ENCODE data around the gene FN3K. TPM values are rescaled to one million over a fixed set of nuclear protein-coding genes. Genes with fewer than 3 reads are reported as not detected.

FN3K gene
- total RNA-seq, 1 experiment from 2014 or later = 1.6 TPM

GRCh38 chr17:82795615-82796014, 60.2 kb downstream of the FN3K start:
- DNase-seq (ENCODE audit: low spot score) = no peak

- DNase-seq (ENCODE audit: low spot score) = no peak
Measured at GRCh38 chr17:82797061-82797460, 61.6 kb downstream of the FN3K start.

GRCh38 chr17:82798752-82799151, 63.3 kb downstream of the FN3K start:
- DNase-seq (ENCODE audit: low spot score) = no peak

GRCh38 chr17:82799591-82799990, 64.2 kb downstream of the FN3K start:
- no peak for DNase-seq (ENCODE audit: low spot score)

Other genes with a start within 250 kb of the FN3K start
- 52.8 and 58.1 TPM in 2 replicates for gene FOXK2, start 215.9 kb upstream of the FN3K start, total RNA-seq (2014; rRNA removed; shearing (Covaris generic))
- gene WDR45B, start 87.2 kb upstream of the FN3K start, total RNA-seq (2014; rRNA removed; shearing (Covaris generic)) = 89.3 and 101 TPM in 2 replicates
- gene RAB40B, start 36.9 kb upstream of the FN3K start, total RNA-seq (2014; rRNA removed; shearing (Covaris generic)) = 37.9 and 38.9 TPM in 2 replicates
- 24.2 and 25.9 TPM in 2 replicates for gene FN3KRP, start 18.9 kb upstream of the FN3K start, total RNA-seq (2014; rRNA removed; shearing (Covaris generic))
- 60.0 and 72.0 TPM in 2 replicates for gene TBCD, start 16.4 kb downstream of the FN3K start, total RNA-seq (2014; rRNA removed; shearing (Covaris generic))
- 0.05 TPM in 1 of 2 replicates, not detected in the other for gene ZNF750, start 104.4 kb downstream of the FN3K start, total RNA-seq (2014; rRNA removed; shearing (Covaris generic))